HG03575 (cell line): ENCODE results near the gene VEGFD.
A peak's percentile ranks its signal among the peaks of the same experiment; 100 is the strongest.

Source experiments
- ATAC-seq: cut with Tn5 transposase; IDR thresholded peaks from one replicate; pipeline ENCODE4 v1.9.1; 2021; ENCODE audit not compliant: unreplicated experiment, insufficient number of reproducible peaks, low FRiP score; ENCODE audit errors: extremely low read depth

VEGFD gene

GRCh38 chrX:15373976-15374375, 10.2 kb downstream of the VEGFD start:
- no peak for ATAC-seq

- ATAC-seq = no peak
These were observed 17.5 kb downstream of the VEGFD start for GRCh38 chrX:15366506-15367352.

- ATAC-seq = no peak
These were observed 24.5 kb downstream of the VEGFD start for GRCh38 chrX:15359701-15360100.

- ATAC-seq = no peak
These were observed 25.7 kb downstream of the VEGFD start for GRCh38 chrX:15358533-15358932.

GRCh38 chrX:15356444-15356843, 27.8 kb downstream of the VEGFD start:
- ATAC-seq = no peak

GRCh38 chrX:15350329-15350996, 33.8 kb downstream of the VEGFD start:
- no peak for ATAC-seq

- ATAC-seq = peak; percentile 71
These were observed 35.2 kb downstream of the VEGFD start for GRCh38 chrX:15349046-15349445.

GRCh38 chrX:15345976-15346375, 38.2 kb downstream of the VEGFD start:
- no peak for ATAC-seq

- no peak for ATAC-seq
These were observed 40.1 kb downstream of the VEGFD start for GRCh38 chrX:15344106-15344505.

- no peak for ATAC-seq
These were observed 41.1 kb downstream of the VEGFD start for GRCh38 chrX:15343075-15343476.

- ATAC-seq = no peak
These were observed 43.3 kb downstream of the VEGFD start for GRCh38 chrX:15340867-15341266.

GRCh38 chrX:15336023-15336413, 48.2 kb downstream of the VEGFD start:
- no peak for ATAC-seq

- peak; percentile 98 for ATAC-seq
These were observed 48.8 kb downstream of the VEGFD start, which contains the start of gene PIGA for GRCh38 chrX:15335135-15336022. Gene PIGA (minus strand): TSS chrX:15335523. CDS start chrX:15331930, 3,593 bp downstream.

GRCh38 chrX:15334561-15334960, 49.7 kb downstream of the VEGFD start:
- ATAC-seq = no peak

GRCh38 chrX:15328821-15329220, 55.4 kb downstream of the VEGFD start:
- ATAC-seq = no peak

- ATAC-seq = no peak
These were observed 56.1 kb downstream of the VEGFD start for GRCh38 chrX:15328131-15328530.

GRCh38 chrX:15322472-15322871, 61.7 kb downstream of the VEGFD start:
- ATAC-seq = no peak

- no peak for ATAC-seq
These were observed 62.1 kb downstream of the VEGFD start for GRCh38 chrX:15322072-15322471.

- ATAC-seq = no peak
These were observed 62.8 kb downstream of the VEGFD start for GRCh38 chrX:15321447-15321846.
